Naive thymus-derived CD4-positive, alpha-beta T cell (primary cell): Measurements from ENCODE around the gene KCNN3. TPM values are rescaled to one million over a fixed set of nuclear protein-coding genes. Genes with fewer than 3 reads are reported as not detected.

Experiments
- ATAC-seq: fragments of 150-1000 bp; cut with Tn5 transposase; 2 replicates; pipeline ENCODE4 v1.10.0; 2021; ENCODE audit warnings: mild to moderate bottlenecking, moderate library complexity
- CTCF ChIA-PET: fragments of 350-600 bp; sonication (Branson Sonifier 250); formaldehyde crosslinking; loops from one replicate; lab custom pipeline; 2021; ENCODE audit warnings: antibody characterized with exemption; lab: Charles Lee
- POLR2A ChIA-PET: fragments of 350-600 bp; sonication (Branson Sonifier 250); formaldehyde crosslinking; loops from one replicate; lab custom pipeline; 2021; ENCODE audit warnings: antibody characterized with exemption, inconsistent platforms; lab: Charles Lee
- DNase-seq, 9 donors: peaks; one replicate each; pipeline versions ENCODE4 v3.0.0 to v3.0.0-alpha.2; 2020 to 2022; ENCODE audit warnings: mixed read lengths in 1 of 9
- H3K27ac ChIP-seq: one replicate; pipeline ENCODE4 v1.7.0; 2013; ENCODE audit warnings: mild to moderate bottlenecking, low read depth, low read length, moderate library complexity
- H3K27me3 ChIP-seq, 2 donors: one replicate each; pipeline ENCODE4 v1.7.0; 2013; ENCODE audit warnings: low read length in 2 of 2, mild to moderate bottlenecking in 2 of 2, moderate library complexity in 2 of 2; ENCODE audit not compliant: control insufficient read depth in 2 of 2, insufficient read depth in 2 of 2
- H3K36me3 ChIP-seq, 3 experiments: 1 replicate in 2 of 3; 2 replicates in 1 of 3; pipeline ENCODE4 v1.7.0; 2013; ENCODE audit warnings: low read length in 3 of 3, mild to moderate bottlenecking in 3 of 3, moderate library complexity in 1 of 3; ENCODE audit not compliant: insufficient read depth in 3 of 3, control insufficient read depth in 2 of 3
- H3K4me1 ChIP-seq, 2 donors: one replicate each; pipeline ENCODE4 v1.7.0; 2013; ENCODE audit warnings: low read length in 2 of 2, mild to moderate bottlenecking in 2 of 2, moderate library complexity in 1 of 2; ENCODE audit not compliant: control insufficient read depth in 2 of 2, insufficient read depth in 2 of 2
- H3K4me3 ChIP-seq: 2 replicates; pipeline ENCODE4 v1.7.0; 2013; ENCODE audit warnings: mild to moderate bottlenecking, low read length
- H3K9me3 ChIP-seq, 3 experiments: 1 replicate in 2 of 3; 2 replicates in 1 of 3; pipeline ENCODE4 v1.7.0; 2013; ENCODE audit warnings: low read length in 3 of 3; ENCODE audit not compliant: control insufficient read depth in 2 of 3
- H3K27ac Mint-ChIP-seq, 9 donors: one replicate each; pipeline ENCODE4 v1.8.0; 2020 to 2022; ENCODE audit warnings: mixed read lengths in 9 of 9, mild to moderate bottlenecking in 8 of 9, moderate library complexity in 5 of 9, inconsistent platforms in 2 of 9
- H3K27me3 Mint-ChIP-seq, 5 donors: one replicate each; pipeline ENCODE4 v1.8.0; 2021 to 2022; ENCODE audit warnings: mixed read lengths in 5 of 5, mild to moderate bottlenecking in 1 of 5
- H3K36me3 Mint-ChIP-seq, 5 donors: one replicate each; pipeline ENCODE4 v1.8.0; 2020 to 2022; ENCODE audit warnings: mixed read lengths in 5 of 5, mild to moderate bottlenecking in 3 of 5, inconsistent platforms in 1 of 5
- H3K4me1 Mint-ChIP-seq, 7 donors: one replicate each; pipeline ENCODE4 v1.8.0; 2020 to 2022; ENCODE audit warnings: mixed read lengths in 7 of 7, mild to moderate bottlenecking in 3 of 7, inconsistent platforms in 1 of 7
- H3K4me3 Mint-ChIP-seq, 10 donors: one replicate each; pipeline ENCODE4 v1.8.0; 2020 to 2022; ENCODE audit warnings: mild to moderate bottlenecking in 10 of 10, mixed read lengths in 10 of 10, moderate library complexity in 6 of 10, inconsistent platforms in 2 of 10
- H3K9me3 Mint-ChIP-seq, 11 donors: one replicate each; pipeline ENCODE4 v1.8.0; 2020 to 2022; ENCODE audit warnings: mixed read lengths in 11 of 11, mild to moderate bottlenecking in 4 of 11, inconsistent platforms in 1 of 11, moderate library complexity in 1 of 11
- intact Hi-C, 2 donors: fragments of 100-400 bp; cut with micrococcal nuclease; formaldehyde crosslinking; loops; one replicate each; pipeline ENCODE4 v1.15.1; 2023
- polyA plus RNA-seq, 2 donors: library from polyadenylated mRNA; unstranded; fragments of 300-500 nt; fragmentation: Illumina TruSeq; gene quantifications; one replicate each; pipeline ENCODE4 v1.2.3, GENCODE V29; 2021
- total RNA-seq, 6 experiments: library from RNA in 5 of 6; stranded (reverse) in 5 of 6; gene quantifications; 1 replicate in 5 of 6; 2 replicates in 1 of 6; pipeline ENCODE4 v1.2.3 and lab custom pipeline; 2021 to 2026

Gene KCNN3
- total and polyA plus RNA-seq, 7 experiments from 2014 or later, result 0.05 to 0.29 (median 0.15) TPM; not detected in 3

GRCh38 chr1:154715385-154715784 is 154.7 kb downstream of the KCNN3 start:
- H3K4me3 Mint-ChIP-seq, result no peak overlapping the region
- H3K27ac Mint-ChIP-seq, result peak overlapping the region in 7 of 9 donors; percentile 0 to 73 (median 35)

DNA sequence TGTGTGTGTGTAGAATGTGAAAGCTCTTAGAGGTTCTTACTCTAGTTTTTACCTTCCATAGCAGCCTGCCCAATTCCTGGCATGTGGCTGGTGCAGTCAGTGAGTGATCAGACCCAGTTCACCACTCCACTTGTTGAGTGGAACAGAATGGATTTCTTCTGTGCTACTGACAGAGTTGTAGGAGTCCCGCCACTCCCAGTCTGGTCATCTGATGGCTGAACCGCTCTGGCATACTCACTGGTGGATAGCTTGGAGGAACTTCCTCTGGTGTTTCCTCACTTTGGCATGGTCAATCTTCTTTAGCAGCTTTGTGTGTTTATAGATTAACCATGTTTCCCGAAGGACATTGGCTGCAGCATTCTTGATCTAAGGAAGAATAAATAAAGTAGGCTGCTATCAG is 155.4 kb downstream of the KCNN3 start:
- Mint-ChIP-seq H3K9me3 (no peaks in the 10 kb centered on the region), H3K36me3 (peaks cover 0 to 1% (median 0%) of the 10 kb centered on the region in 5 donors), H3K27ac (peak overlapping the region in 1 of 9 donors; percentile 73), H3K4me1 (peaks cover 4 to 20% (median 17%) of the 10 kb centered on the region in 7 donors), H3K27me3 (peaks cover 0 to 12% (median 0%) of the 10 kb centered on the region in 5 donors), H3K4me3 (no peak overlapping the region)
- Histone ChIP-seq H3K27ac (no peak overlapping the region), H3K27me3 (no peaks in the 10 kb centered on the region), H3K4me1 (peaks cover 4 to 16% of the 10 kb centered on the region in 2 donors), H3K9me3 (no peaks in the 10 kb centered on the region), H3K36me3 (no peaks in the 10 kb centered on the region), H3K4me3 (no peak overlapping the region)
- peak in 2 of 9 donors; percentile 2 to 3 for DNase-seq
- CTCF ChIA-PET, result interaction anchor here (0.7 kb wide), 1 partner anchor 92 kb away, joined by 3 read pairs; no protein-coding TSS in a partner anchor
- POLR2A ChIA-PET, result no interaction called here
- intact Hi-C loops, result loop anchor here in 1 of 2 donors (5.0 kb wide), 1 partner anchor 38 kb away; no protein-coding TSS in a partner anchor
- ATAC-seq, result peak; percentile 74

More at GRCh38 chr1:154715385-154715784, 154.7 kb downstream of the KCNN3 start:
- Mint-ChIP-seq H3K4me1 (peaks cover 11 to 27% (median 24%) of the 10 kb centered on the region in 7 donors), H3K36me3 (peaks cover 0 to 3% (median 0%) of the 10 kb centered on the region in 5 donors), H3K27me3 (peaks cover 0 to 12% (median 0%) of the 10 kb centered on the region in 5 donors), H3K9me3 (no peaks in the 10 kb centered on the region)
- DNase-seq (no peak), ATAC-seq (no peak)
- H3K9me3 ChIP-seq, result no peaks in the 10 kb centered on the region
- no peak overlapping the region for H3K27ac ChIP-seq
- intact Hi-C loops, result loop anchor here in 1 of 2 donors (5.0 kb wide), 1 partner anchor 37 kb away; no protein-coding TSS in a partner anchor
- H3K27me3 ChIP-seq, result no peaks in the 10 kb centered on the region
- no peak overlapping the region for H3K4me3 ChIP-seq
- no peaks in the 10 kb centered on the region for H3K36me3 ChIP-seq
- peaks cover 12 to 16% of the 10 kb centered on the region in 2 donors for H3K4me1 ChIP-seq
- POLR2A ChIA-PET, result no interaction called here
- CTCF ChIA-PET, result no interaction called here

DNA sequence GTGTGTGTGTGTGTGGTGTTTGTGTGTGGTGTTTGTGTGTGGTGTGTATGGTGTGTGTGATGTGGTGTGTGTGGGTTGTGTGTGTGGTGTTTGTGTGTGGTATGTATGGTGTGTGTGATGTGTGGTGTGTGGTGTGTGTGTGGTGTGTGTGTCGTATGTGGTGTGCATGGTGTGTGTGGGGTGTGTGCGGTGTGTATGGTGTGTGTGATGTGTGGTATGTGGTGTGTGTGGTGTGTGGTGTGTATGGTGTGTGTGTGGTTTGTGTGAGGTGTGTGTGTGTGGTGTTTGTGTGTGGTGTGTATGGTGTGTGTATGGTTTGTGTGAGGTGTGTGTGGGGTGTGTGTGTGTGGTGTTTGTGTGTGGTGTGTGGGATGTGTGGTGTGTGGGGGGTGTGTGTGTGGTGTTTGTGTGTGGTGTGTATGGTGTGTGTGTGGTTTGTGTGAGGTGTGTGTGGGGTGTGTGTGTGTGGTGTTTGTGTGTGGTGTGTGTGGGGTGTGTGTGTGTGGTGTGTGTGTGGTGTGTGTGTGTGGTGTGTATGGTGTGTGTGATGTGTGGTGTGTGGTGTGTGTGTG is 155.9 kb downstream of the KCNN3 start:
- ChIA-PET CTCF (interaction anchor here (0.7 kb wide), 1 partner anchor 92 kb away, joined by 3 read pairs; no protein-coding TSS in a partner anchor), POLR2A (no interaction called here)
- intact Hi-C loops, result no loop called here
- Histone ChIP-seq H3K9me3 (no peaks in the 10 kb centered on the region), H3K27ac (no peak overlapping the region), H3K4me3 (no peak overlapping the region), H3K4me1 (peaks cover 0 to 16% of the 10 kb centered on the region in 2 donors), H3K27me3 (no peaks in the 10 kb centered on the region), H3K36me3 (no peaks in the 10 kb centered on the region)
- H3K4me3 Mint-ChIP-seq, result no peak overlapping the region
- H3K27me3 Mint-ChIP-seq, result peaks cover 0 to 15% (median 0%) of the 10 kb centered on the region in 5 donors
- H3K4me1 Mint-ChIP-seq, result peaks cover 0 to 15% (median 12%) of the 10 kb centered on the region in 7 donors
- no peak overlapping the region for H3K27ac Mint-ChIP-seq
- H3K9me3 Mint-ChIP-seq, result no peaks in the 10 kb centered on the region
- ATAC-seq, result no peak
- peaks cover 0 to 1% (median 0%) of the 10 kb centered on the region in 5 donors for H3K36me3 Mint-ChIP-seq
- DNase-seq, result no peak

DNA sequence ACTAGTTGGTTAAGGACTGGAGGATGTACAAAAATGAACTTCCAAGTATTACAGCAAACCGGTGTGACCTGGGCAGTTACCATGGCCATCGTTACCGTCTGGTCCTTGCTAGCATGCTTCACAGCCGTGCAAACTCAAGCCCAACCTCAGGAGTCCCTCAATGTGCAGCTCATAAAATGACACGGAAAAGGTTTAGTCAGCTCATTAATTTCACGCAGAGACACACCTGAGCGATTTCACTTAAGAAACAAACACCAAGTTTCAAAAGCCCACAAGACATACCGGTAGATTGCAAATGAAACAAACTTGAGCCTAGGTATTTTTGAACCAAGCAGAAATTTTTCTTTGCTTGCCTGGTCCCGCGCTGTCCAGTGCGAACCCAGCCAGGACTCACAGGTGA is 157.1 kb downstream of the KCNN3 start:
- Mint-ChIP-seq H3K27me3 (peaks cover 0 to 19% (median 0%) of the 10 kb centered on the region in 5 donors), H3K36me3 (peaks cover 0 to 1% (median 0%) of the 10 kb centered on the region in 5 donors), H3K9me3 (no peaks in the 10 kb centered on the region), H3K4me1 (peaks cover 0 to 15% (median 10%) of the 10 kb centered on the region in 7 donors), H3K4me3 (no peak overlapping the region), H3K27ac (peak overlapping the region in 1 of 9 donors; percentile 25)
- ATAC-seq, result no peak
- Histone ChIP-seq H3K27ac (no peak overlapping the region), H3K36me3 (no peaks in the 10 kb centered on the region), H3K4me1 (peaks cover 0 to 16% of the 10 kb centered on the region in 2 donors), H3K9me3 (no peaks in the 10 kb centered on the region), H3K27me3 (no peaks in the 10 kb centered on the region), H3K4me3 (no peak overlapping the region)
- ChIA-PET CTCF (no interaction called here), POLR2A (no interaction called here)
- no peak for DNase-seq
- intact Hi-C loops, result no loop called here

GRCh38 chr1:154712166-154712810 is 157.8 kb downstream of the KCNN3 start:
- peaks cover 0 to 21% (median 0%) of the 10 kb centered on the region in 5 donors for H3K27me3 Mint-ChIP-seq
- peaks cover 0 to 1% (median 0%) of the 10 kb centered on the region in 5 donors for H3K36me3 Mint-ChIP-seq
- H3K4me1 Mint-ChIP-seq, result peaks cover 0 to 15% (median 10%) of the 10 kb centered on the region in 7 donors
- H3K4me3 ChIP-seq, result no peak overlapping the region
- intact Hi-C loops, result no loop called here
- no peak overlapping the region for H3K27ac ChIP-seq
- peak overlapping the region in 1 of 9 donors; percentile 51 for H3K27ac Mint-ChIP-seq
- H3K27me3 ChIP-seq, result no peaks in the 10 kb centered on the region
- DNase-seq, result no peak
- ChIA-PET POLR2A (no interaction called here), CTCF (no interaction called here)
- H3K4me3 Mint-ChIP-seq, result no peak overlapping the region
- no peaks in the 10 kb centered on the region for H3K9me3 ChIP-seq
- H3K9me3 Mint-ChIP-seq, result no peaks in the 10 kb centered on the region
- peaks cover 0 to 16% of the 10 kb centered on the region in 2 donors for H3K4me1 ChIP-seq
- no peaks in the 10 kb centered on the region for H3K36me3 ChIP-seq
- ATAC-seq, result no peak

- H3K27me3 ChIP-seq, result no peaks in the 10 kb centered on the region
- H3K27me3 Mint-ChIP-seq, result peaks cover 0 to 25% (median 0%) of the 10 kb centered on the region in 5 donors
- no peaks in the 10 kb centered on the region for H3K9me3 Mint-ChIP-seq
- H3K4me1 ChIP-seq, result peaks cover 0 to 16% of the 10 kb centered on the region in 2 donors
- H3K27ac Mint-ChIP-seq, result no peak overlapping the region
- ChIA-PET POLR2A (no interaction called here), CTCF (no interaction called here)
- DNase-seq (no peak), ATAC-seq (no peak)
- no peaks in the 10 kb centered on the region for H3K36me3 ChIP-seq
- intact Hi-C loops, result no loop called here
- H3K4me1 Mint-ChIP-seq, result peaks cover 0 to 15% (median 9%) of the 10 kb centered on the region in 7 donors
- H3K4me3 ChIP-seq, result no peak overlapping the region
- H3K4me3 Mint-ChIP-seq, result no peak overlapping the region
- no peaks in the 10 kb centered on the region for H3K9me3 ChIP-seq
- peaks cover 0 to 1% (median 0%) of the 10 kb centered on the region in 5 donors for H3K36me3 Mint-ChIP-seq
- H3K27ac ChIP-seq, result no peak overlapping the region
These were observed 158.7 kb downstream of the KCNN3 start for GRCh38 chr1:154711416-154711815.
